Measurements from ENCODE around the gene SNX17. TPM values are rescaled to one million over a fixed set of nuclear protein-coding genes. Genes with fewer than 3 reads are reported as not detected.

The SNX17 gene
- total RNA-seq, 1 experiment from 2014 or later, result 90.5 TPM

- peaks cover 2 to 6% of the 10 kb centered on the region in 2 experiments; a peak in 1 of 4 replicates for H3K4me1 ChIP-seq (ENCODE audit: control insufficient read depth in 1 of 2, insufficient read depth in 2 of 2, low read length in 2 of 2)
- H3K27me3 ChIP-seq (ENCODE audit: insufficient read depth, low read length), result no peaks in the 10 kb centered on the region
- peaks cover 15% of the 10 kb centered on the region for H3K79me2 ChIP-seq (ENCODE audit: insufficient read depth, low read length)
- DNase-seq (ENCODE audit: low read depth, low spot score) (no peak), ATAC-seq (no peak)
- no peaks in the 10 kb centered on the region for H4K20me1 ChIP-seq (ENCODE audit: insufficient read depth)
- no peak for TF ChIP-seq CTCF (IDR thresholded peaks at IDR 0.05 in 2 of 3, conservative IDR thresholded peaks at IDR 0.05 in 1 of 3; ENCODE audit: borderline replicate concordance in 1 of 3, insufficient read depth in 1 of 3, low read depth in 2 of 3, low read length in 2 of 3)
- TF ChIP-seq FOSL1 (IDR thresholded peaks at IDR 0.05; ENCODE audit: low read depth), result peak; percentile 3; the same call in 1 of the 2 replicates
- no peak for TF ChIP-seq ELF1 (IDR thresholded peaks at IDR 0.05; ENCODE audit: borderline replicate concordance, low read depth)
- H3K9me3 ChIP-seq (ENCODE audit: control insufficient read depth in 1 of 2, insufficient read depth in 1 of 2, low read depth in 1 of 2, low read length in 2 of 2), result no peaks in the 10 kb centered on the region
- H3K4me2 ChIP-seq (ENCODE audit: low read length), result no peak overlapping the region
- RAD21 ChIA-PET (ENCODE audit: low non-redundant PET in 1 of 2, low total read pairs in 2 of 2, uncharacterized antibody in 2 of 2, unreplicated experiment in 2 of 2), result no interaction called here
- intact Hi-C loops (cut with micrococcal nuclease), result no loop called here
- POLR2A ChIA-PET, result interaction anchor here (0.7 kb wide), 1 partner anchor 101 kb away, joined by 3 read pairs; no protein-coding TSS in a partner anchor
- H3K9me2 ChIP-seq (ENCODE audit: insufficient read depth), result no peaks in the 10 kb centered on the region
- H3K36me3 ChIP-seq (ENCODE audit: control insufficient read depth in 1 of 2, insufficient read depth in 2 of 2, low read length in 2 of 2), result peaks cover 14 to 24% of the 10 kb centered on the region in 2 experiments; a peak in 2 of 4 replicates
- no TSS peak for BruUV-seq (replicated peaks)
- H3K4me3 ChIP-seq (replicated peaks in 1 of 2; ENCODE audit: low read depth in 1 of 2, low read length in 2 of 2), result no peak overlapping the region
- no peak overlapping the region for H2AFZ ChIP-seq (ENCODE audit: low read depth, low read length, poor library complexity, severe bottlenecking)
- H3K9ac ChIP-seq (ENCODE audit: low read length), result no peak overlapping the region
- no peak overlapping the region for H3K27ac ChIP-seq (ENCODE audit: low read depth, low read length)
- CTCF ChIA-PET, result no interaction called here
Measured at GRCh38 chr2:27362678-27363420, 7.6 kb upstream of the SNX17 start.

- H3K4me2 ChIP-seq (ENCODE audit: low read length), result no peak overlapping the region
- no peak for ATAC-seq
- H3K9me3 ChIP-seq (ENCODE audit: control insufficient read depth in 1 of 2, insufficient read depth in 1 of 2, low read depth in 1 of 2, low read length in 2 of 2), result no peaks in the 10 kb centered on the region
- H4K20me1 ChIP-seq (ENCODE audit: insufficient read depth), result no peaks in the 10 kb centered on the region
- CTCF ChIA-PET, result no interaction called here
- no peaks in the 10 kb centered on the region for H3K9me2 ChIP-seq (ENCODE audit: insufficient read depth)
- H3K4me3 ChIP-seq (replicated peaks in 1 of 2; ENCODE audit: low read depth in 1 of 2, low read length in 2 of 2), result no peak overlapping the region
- RAD21 ChIA-PET (ENCODE audit: low non-redundant PET in 1 of 2, low total read pairs in 2 of 2, uncharacterized antibody in 2 of 2, unreplicated experiment in 2 of 2), result no interaction called here
- H2AFZ ChIP-seq (ENCODE audit: low read depth, low read length, poor library complexity, severe bottlenecking), result no peak overlapping the region
- H3K4me1 ChIP-seq (ENCODE audit: control insufficient read depth in 1 of 2, insufficient read depth in 2 of 2, low read length in 2 of 2), result peaks cover 3 to 5% of the 10 kb centered on the region in 2 experiments; a peak in 2 of 4 replicates
- intact Hi-C loops (cut with micrococcal nuclease), result no loop called here
- BruUV-seq (replicated peaks), result no TSS peak
- H3K9ac ChIP-seq (ENCODE audit: low read length), result no peak overlapping the region
- H3K79me2 ChIP-seq (ENCODE audit: insufficient read depth, low read length), result peaks cover 15% of the 10 kb centered on the region; the same call in 1 of the 2 replicates
- POLR2A ChIA-PET, result no interaction called here
- H3K27ac ChIP-seq (ENCODE audit: low read depth, low read length), result no peak overlapping the region
- H3K36me3 ChIP-seq (ENCODE audit: control insufficient read depth in 1 of 2, insufficient read depth in 2 of 2, low read length in 2 of 2), result peaks cover 20 to 32% of the 10 kb centered on the region in 2 experiments; a peak in 2 of 4 replicates
- no peaks in the 10 kb centered on the region for H3K27me3 ChIP-seq (ENCODE audit: insufficient read depth, low read length)
- DNase-seq (ENCODE audit: low read depth, low spot score), result no peak
- no peak for TF ChIP-seq REST (IDR thresholded peaks at IDR 0.05; ENCODE audit: low read depth)
- TF ChIP-seq CBX3 (IDR thresholded peaks at IDR 0.05; ENCODE audit: low read depth), result no peak
- no peak for TF ChIP-seq ATF3 (IDR thresholded peaks at IDR 0.05)
- TF ChIP-seq EZH2phosphoT487 (IDR thresholded peaks at IDR 0.05; ENCODE audit: borderline replicate concordance), result no peak
- TF ChIP-seq ZBTB33 (IDR thresholded peaks at IDR 0.05; ENCODE audit: extremely low read depth, insufficient replicate concordance, low read length), result no peak
- no peak for TF ChIP-seq ZFX (IDR thresholded peaks at IDR 0.05)
- no peak for TF ChIP-seq EZH2 (IDR thresholded peaks at IDR 0.05)
- no peak for TF ChIP-seq SP1 (IDR thresholded peaks at IDR 0.05; ENCODE audit: low read depth)
Measured at GRCh38 chr2:27363933-27364332, 6.5 kb upstream of the SNX17 start.
